KMS-11 (cell line): ENCODE results near the gene TMEM186.
"Not testable (repeated sequence)": the region's sequence is repeated elsewhere in the genome, so short reads cannot be mapped to it uniquely, and the experiment has no call there.

Experiments
- H2AFZ ChIP-seq: fragments of 200-600 bp; sonication (generic); 2 replicates; pipeline ENCODE4 v1.6.1; 2016; ENCODE audit warnings: antibody characterized with exemption, mixed run types, low read depth
- H3K27ac ChIP-seq: fragments of 200-600 bp; sonication (generic); 2 replicates; pipeline ENCODE4 v1.6.1; 2016; ENCODE audit warnings: mild to moderate bottlenecking, mixed run types
- H3K27me3 ChIP-seq: fragments of 200-600 bp; sonication (generic); 2 replicates; pipeline ENCODE4 v1.6.1; 2017; ENCODE audit warnings: mild to moderate bottlenecking, low read depth, mixed run types, moderate library complexity; ENCODE audit not compliant: insufficient read depth
- H3K36me3 ChIP-seq: fragments of 200-600 bp; sonication (generic); 2 replicates; pipeline ENCODE4 v1.6.1; 2017; ENCODE audit warnings: mild to moderate bottlenecking, mixed run types; ENCODE audit not compliant: insufficient read depth
- H3K4me1 ChIP-seq: fragments of 200-600 bp; sonication (generic); 2 replicates; pipeline ENCODE4 v1.6.1; 2016; ENCODE audit warnings: mild to moderate bottlenecking, low read depth, mixed run types; ENCODE audit not compliant: poor library complexity, severe bottlenecking
- H3K4me2 ChIP-seq: fragments of 200-600 bp; sonication (generic); 2 replicates; pipeline ENCODE4 v1.7.0; 2016; ENCODE audit warnings: mild to moderate bottlenecking, mixed run types
- H3K4me3 ChIP-seq: fragments of 200-600 bp; sonication (generic); IDR thresholded peaks from 2 replicates; pipeline ENCODE4 v1.6.1; 2017; ENCODE audit warnings: low read depth, low read length, mixed read lengths; ENCODE audit not compliant: insufficient read depth
- H3K79me2 ChIP-seq: fragments of 200-600 bp; sonication (generic); 2 replicates; pipeline ENCODE4 v1.6.1; 2016; ENCODE audit warnings: low read depth, mixed run types; ENCODE audit not compliant: insufficient read depth
- H3K9ac ChIP-seq: fragments of 200-600 bp; sonication (generic); 2 replicates; pipeline ENCODE4 v1.6.1; 2016; ENCODE audit warnings: mild to moderate bottlenecking, mixed run types
- H4K20me1 ChIP-seq: fragments of 200-600 bp; sonication (generic); 2 replicates; pipeline ENCODE4 v1.6.1; 2016; ENCODE audit warnings: mild to moderate bottlenecking, mixed run types; ENCODE audit not compliant: insufficient read depth
- CTCF ChIP-seq: fragments of 200-600 bp; sonication (generic); conservative IDR thresholded peaks from 2 replicates; pipeline ENCODE4 v1.6.1; 2017; ENCODE audit warnings: low read depth, mild to moderate bottlenecking, antibody characterized with exemption, low read length, moderate library complexity, mixed read lengths

The TMEM186 gene

GRCh38 chr16:8796469-8797363, 723 bp downstream of the TMEM186 start:
- peak overlapping the region; percentile 58 for H2AFZ ChIP-seq

GRCh38 chr16:8795818-8796217, 1.6 kb downstream of the TMEM186 start:
- peaks cover 25% of the 10 kb centered on the region for H3K4me1 ChIP-seq
- H4K20me1 ChIP-seq: peaks cover 16% of the 10 kb centered on the region; the same call in 1 of the 2 replicates
- no peak overlapping the region for H3K4me3 ChIP-seq
- no peak overlapping the region for H3K27ac ChIP-seq
- H3K79me2 ChIP-seq: peaks cover 60% of the 10 kb centered on the region
- no peaks in the 10 kb centered on the region for H3K27me3 ChIP-seq
- H3K9ac ChIP-seq: no peak overlapping the region
- no peak overlapping the region for H2AFZ ChIP-seq
- peaks cover 4% of the 10 kb centered on the region; the same call in 1 of the 2 replicates for H3K36me3 ChIP-seq
- no peak for TF ChIP-seq CTCF
- no peak overlapping the region; the same call in 1 of the 2 replicates for H3K4me2 ChIP-seq

More at GRCh38 chr16:8796469-8797363, 723 bp downstream of the TMEM186 start:
- Histone ChIP-seq H4K20me1 (peaks cover 25% of the 10 kb centered on the region; the same call in 1 of the 2 replicates), H3K27ac (peak overlapping the region; percentile 58), H3K27me3 (no peaks in the 10 kb centered on the region), H3K4me2 (peak overlapping the region; percentile 53), H3K9ac (peak overlapping the region; percentile 88), H3K4me3 (no peak overlapping the region), H3K79me2 (peaks cover 69% of the 10 kb centered on the region), H3K36me3 (peaks cover 6% of the 10 kb centered on the region; the same call in 1 of the 2 replicates), H3K4me1 (peaks cover 29% of the 10 kb centered on the region)
- no peak for TF ChIP-seq CTCF

- peaks cover 53% of the 10 kb centered on the region for H3K79me2 ChIP-seq
- 0 out of 2 replicates have a peak, but pooled peaks cover 9% of the 10 kb centered on the region for H4K20me1 ChIP-seq
- H3K9ac ChIP-seq: no peak overlapping the region
- H3K27me3 ChIP-seq: no peaks in the 10 kb centered on the region
- H3K4me2 ChIP-seq: no peak overlapping the region
- no peak overlapping the region for H3K4me3 ChIP-seq
- no peak for TF ChIP-seq CTCF
- H3K36me3 ChIP-seq: peaks cover 4% of the 10 kb centered on the region; the same call in 1 of the 2 replicates
- H2AFZ ChIP-seq: no peak overlapping the region
- no peak overlapping the region for H3K27ac ChIP-seq
- peaks cover 19% of the 10 kb centered on the region for H3K4me1 ChIP-seq
Measured at GRCh38 chr16:8795091-8795490, 2.3 kb downstream of the TMEM186 start.

- no peak for TF ChIP-seq CTCF
- no peak overlapping the region for H3K4me3 ChIP-seq
- H3K9ac ChIP-seq: no peak overlapping the region
- no peaks in the 10 kb centered on the region for H3K79me2 ChIP-seq
- no peak overlapping the region for H2AFZ ChIP-seq
- no peak overlapping the region for H3K4me2 ChIP-seq
- no peaks in the 10 kb centered on the region for H3K36me3 ChIP-seq
- no peaks in the 10 kb centered on the region for H3K4me1 ChIP-seq
- no peak overlapping the region for H3K27ac ChIP-seq
- H3K27me3 ChIP-seq: no peaks in the 10 kb centered on the region
- no peaks in the 10 kb centered on the region for H4K20me1 ChIP-seq
Measured at GRCh38 chr16:8788578-8789172, 8.8 kb downstream of the TMEM186 start.

GRCh38 chr16:8786316-8786715, 11.1 kb downstream of the TMEM186 start:
- not testable (repeated sequence) for H3K36me3 ChIP-seq, H3K4me2 ChIP-seq, H3K27ac ChIP-seq, H3K27me3 ChIP-seq, H3K4me3 ChIP-seq, H3K79me2 ChIP-seq, H3K4me1 ChIP-seq, H3K9ac ChIP-seq, H2AFZ ChIP-seq, H4K20me1 ChIP-seq
